ENCODE data around the gene TMEM92. TPM values are rescaled to one million over a fixed set of nuclear protein-coding genes. Genes with fewer than 3 reads are reported as not detected.

The TMEM92 gene
- total and polyA plus RNA-seq, 2 of the 13 experiments (the other 11 are each of a cell fraction or from before 2014, with no cell fraction given) = 0.07 TPM; not detected in 1

DNA sequence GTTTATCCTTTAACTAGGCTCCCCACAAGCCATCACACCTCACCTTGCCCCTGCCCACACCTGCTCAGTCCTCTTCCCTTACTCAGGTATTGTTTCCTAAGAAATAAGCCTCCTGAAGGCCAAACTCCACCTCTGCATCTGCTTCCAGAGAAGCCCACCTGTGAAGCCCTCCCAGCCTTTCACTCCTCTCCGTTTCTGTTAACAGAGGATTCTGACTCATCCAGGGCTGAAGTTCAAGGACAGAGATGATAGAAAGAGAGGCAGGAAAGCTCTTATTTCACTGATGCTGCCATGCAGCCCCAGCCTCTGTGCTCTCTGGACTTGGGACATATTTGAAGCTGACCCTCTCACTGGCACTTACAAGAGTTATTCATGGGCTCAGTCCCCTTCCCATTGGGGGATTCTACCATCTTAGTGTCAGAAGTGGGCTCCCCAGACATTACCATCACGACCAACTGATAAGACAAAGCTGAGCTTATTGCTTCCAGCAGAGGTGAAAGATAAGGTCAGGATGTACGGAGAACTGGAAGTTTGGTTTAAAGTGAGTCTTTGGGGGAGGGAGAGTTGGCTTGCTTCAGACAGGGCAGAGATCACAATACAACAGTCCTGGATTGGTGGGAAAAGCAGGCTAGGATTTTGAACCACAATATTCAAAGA is 36.3 kb downstream of the TMEM92 start (continued):
- TF ChIP-seq, protein P1, sequence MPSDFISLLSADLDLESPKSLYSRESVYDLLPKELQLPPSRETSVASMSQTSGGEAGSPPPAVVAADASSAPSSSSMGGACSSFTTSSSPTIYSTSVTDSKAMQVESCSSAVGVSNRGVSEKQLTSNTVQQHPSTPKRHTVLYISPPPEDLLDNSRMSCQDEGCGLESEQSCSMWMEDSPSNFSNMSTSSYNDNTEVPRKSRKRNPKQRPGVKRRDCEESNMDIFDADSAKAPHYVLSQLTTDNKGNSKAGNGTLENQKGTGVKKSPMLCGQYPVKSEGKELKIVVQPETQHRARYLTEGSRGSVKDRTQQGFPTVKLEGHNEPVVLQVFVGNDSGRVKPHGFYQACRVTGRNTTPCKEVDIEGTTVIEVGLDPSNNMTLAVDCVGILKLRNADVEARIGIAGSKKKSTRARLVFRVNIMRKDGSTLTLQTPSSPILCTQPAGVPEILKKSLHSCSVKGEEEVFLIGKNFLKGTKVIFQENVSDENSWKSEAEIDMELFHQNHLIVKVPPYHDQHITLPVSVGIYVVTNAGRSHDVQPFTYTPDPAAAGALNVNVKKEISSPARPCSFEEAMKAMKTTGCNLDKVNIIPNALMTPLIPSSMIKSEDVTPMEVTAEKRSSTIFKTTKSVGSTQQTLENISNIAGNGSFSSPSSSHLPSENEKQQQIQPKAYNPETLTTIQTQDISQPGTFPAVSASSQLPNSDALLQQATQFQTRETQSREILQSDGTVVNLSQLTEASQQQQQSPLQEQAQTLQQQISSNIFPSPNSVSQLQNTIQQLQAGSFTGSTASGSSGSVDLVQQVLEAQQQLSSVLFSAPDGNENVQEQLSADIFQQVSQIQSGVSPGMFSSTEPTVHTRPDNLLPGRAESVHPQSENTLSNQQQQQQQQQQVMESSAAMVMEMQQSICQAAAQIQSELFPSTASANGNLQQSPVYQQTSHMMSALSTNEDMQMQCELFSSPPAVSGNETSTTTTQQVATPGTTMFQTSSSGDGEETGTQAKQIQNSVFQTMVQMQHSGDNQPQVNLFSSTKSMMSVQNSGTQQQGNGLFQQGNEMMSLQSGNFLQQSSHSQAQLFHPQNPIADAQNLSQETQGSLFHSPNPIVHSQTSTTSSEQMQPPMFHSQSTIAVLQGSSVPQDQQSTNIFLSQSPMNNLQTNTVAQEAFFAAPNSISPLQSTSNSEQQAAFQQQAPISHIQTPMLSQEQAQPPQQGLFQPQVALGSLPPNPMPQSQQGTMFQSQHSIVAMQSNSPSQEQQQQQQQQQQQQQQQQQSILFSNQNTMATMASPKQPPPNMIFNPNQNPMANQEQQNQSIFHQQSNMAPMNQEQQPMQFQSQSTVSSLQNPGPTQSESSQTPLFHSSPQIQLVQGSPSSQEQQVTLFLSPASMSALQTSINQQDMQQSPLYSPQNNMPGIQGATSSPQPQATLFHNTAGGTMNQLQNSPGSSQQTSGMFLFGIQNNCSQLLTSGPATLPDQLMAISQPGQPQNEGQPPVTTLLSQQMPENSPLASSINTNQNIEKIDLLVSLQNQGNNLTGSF (CRISPR knock-in tag; IDR thresholded peaks at IDR 0.05) = no peak
- no peak for TF ChIP-seq MTA3 (CRISPR knock-in tag; IDR thresholded peaks at IDR 0.05)
- TF ChIP-seq ZNF616 (CRISPR knock-in tag; IDR thresholded peaks at IDR 0.05; ENCODE audit: low read depth) = no peak
- TF ChIP-seq SMARCC2 (IDR thresholded peaks at IDR 0.05) = no peak
- TF ChIP-seq, protein P2, sequence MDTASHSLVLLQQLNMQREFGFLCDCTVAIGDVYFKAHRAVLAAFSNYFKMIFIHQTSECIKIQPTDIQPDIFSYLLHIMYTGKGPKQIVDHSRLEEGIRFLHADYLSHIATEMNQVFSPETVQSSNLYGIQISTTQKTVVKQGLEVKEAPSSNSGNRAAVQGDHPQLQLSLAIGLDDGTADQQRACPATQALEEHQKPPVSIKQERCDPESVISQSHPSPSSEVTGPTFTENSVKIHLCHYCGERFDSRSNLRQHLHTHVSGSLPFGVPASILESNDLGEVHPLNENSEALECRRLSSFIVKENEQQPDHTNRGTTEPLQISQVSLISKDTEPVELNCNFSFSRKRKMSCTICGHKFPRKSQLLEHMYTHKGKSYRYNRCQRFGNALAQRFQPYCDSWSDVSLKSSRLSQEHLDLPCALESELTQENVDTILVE (CRISPR knock-in tag; IDR thresholded peaks at IDR 0.05) = no peak
- no peak for TF ChIP-seq MYNN (CRISPR knock-in tag; IDR thresholded peaks at IDR 0.05; ENCODE audit: low read depth)
- TF ChIP-seq, protein P3, sequence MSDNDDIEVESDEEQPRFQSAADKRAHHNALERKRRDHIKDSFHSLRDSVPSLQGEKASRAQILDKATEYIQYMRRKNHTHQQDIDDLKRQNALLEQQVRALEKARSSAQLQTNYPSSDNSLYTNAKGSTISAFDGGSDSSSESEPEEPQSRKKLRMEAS (IDR thresholded peaks at IDR 0.05) = no peak
- TF ChIP-seq ZNF234 (CRISPR knock-in tag; conservative IDR thresholded peaks at IDR 0.05) = no peak
- TF ChIP-seq, protein P4, sequence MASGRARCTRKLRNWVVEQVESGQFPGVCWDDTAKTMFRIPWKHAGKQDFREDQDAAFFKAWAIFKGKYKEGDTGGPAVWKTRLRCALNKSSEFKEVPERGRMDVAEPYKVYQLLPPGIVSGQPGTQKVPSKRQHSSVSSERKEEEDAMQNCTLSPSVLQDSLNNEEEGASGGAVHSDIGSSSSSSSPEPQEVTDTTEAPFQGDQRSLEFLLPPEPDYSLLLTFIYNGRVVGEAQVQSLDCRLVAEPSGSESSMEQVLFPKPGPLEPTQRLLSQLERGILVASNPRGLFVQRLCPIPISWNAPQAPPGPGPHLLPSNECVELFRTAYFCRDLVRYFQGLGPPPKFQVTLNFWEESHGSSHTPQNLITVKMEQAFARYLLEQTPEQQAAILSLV (CRISPR knock-in tag; IDR thresholded peaks at IDR 0.05; ENCODE audit: borderline replicate concordance) = no peak
- TF ChIP-seq KLF11 (CRISPR knock-in tag; IDR thresholded peaks at IDR 0.05) = no peak
- no peak; the same call in 1 of the 2 replicates for TF ChIP-seq ZSCAN31 (CRISPR knock-in tag; IDR thresholded peaks at IDR 0.05; ENCODE audit: low read depth)
- TF ChIP-seq, protein P5, sequence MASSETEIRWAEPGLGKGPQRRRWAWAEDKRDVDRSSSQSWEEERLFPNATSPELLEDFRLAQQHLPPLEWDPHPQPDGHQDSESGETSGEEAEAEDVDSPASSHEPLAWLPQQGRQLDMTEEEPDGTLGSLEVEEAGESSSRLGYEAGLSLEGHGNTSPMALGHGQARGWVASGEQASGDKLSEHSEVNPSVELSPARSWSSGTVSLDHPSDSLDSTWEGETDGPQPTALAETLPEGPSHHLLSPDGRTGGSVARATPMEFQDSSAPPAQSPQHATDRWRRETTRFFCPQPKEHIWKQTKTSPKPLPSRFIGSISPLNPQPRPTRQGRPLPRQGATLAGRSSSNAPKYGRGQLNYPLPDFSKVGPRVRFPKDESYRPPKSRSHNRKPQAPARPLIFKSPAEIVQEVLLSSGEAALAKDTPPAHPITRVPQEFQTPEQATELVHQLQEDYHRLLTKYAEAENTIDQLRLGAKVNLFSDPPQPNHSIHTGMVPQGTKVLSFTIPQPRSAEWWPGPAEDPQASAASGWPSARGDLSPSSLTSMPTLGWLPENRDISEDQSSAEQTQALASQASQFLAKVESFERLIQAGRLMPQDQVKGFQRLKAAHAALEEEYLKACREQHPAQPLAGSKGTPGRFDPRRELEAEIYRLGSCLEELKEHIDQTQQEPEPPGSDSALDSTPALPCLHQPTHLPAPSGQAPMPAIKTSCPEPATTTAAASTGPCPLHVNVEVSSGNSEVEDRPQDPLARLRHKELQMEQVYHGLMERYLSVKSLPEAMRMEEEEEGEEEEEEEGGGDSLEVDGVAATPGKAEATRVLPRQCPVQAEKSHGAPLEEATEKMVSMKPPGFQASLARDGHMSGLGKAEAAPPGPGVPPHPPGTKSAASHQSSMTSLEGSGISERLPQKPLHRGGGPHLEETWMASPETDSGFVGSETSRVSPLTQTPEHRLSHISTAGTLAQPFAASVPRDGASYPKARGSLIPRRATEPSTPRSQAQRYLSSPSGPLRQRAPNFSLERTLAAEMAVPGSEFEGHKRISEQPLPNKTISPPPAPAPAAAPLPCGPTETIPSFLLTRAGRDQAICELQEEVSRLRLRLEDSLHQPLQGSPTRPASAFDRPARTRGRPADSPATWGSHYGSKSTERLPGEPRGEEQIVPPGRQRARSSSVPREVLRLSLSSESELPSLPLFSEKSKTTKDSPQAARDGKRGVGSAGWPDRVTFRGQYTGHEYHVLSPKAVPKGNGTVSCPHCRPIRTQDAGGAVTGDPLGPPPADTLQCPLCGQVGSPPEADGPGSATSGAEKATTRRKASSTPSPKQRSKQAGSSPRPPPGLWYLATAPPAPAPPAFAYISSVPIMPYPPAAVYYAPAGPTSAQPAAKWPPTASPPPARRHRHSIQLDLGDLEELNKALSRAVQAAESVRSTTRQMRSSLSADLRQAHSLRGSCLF (CRISPR knock-in tag; IDR thresholded peaks at IDR 0.05; ENCODE audit: borderline replicate concordance) = no peak
- TF ChIP-seq, protein P6, sequence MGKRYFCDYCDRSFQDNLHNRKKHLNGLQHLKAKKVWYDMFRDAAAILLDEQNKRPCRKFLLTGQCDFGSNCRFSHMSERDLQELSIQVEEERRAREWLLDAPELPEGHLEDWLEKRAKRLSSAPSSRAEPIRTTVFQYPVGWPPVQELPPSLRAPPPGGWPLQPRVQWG (CRISPR knock-in tag; IDR thresholded peaks at IDR 0.05; ENCODE audit: borderline replicate concordance, low read depth) = no peak
- no peak for TF ChIP-seq ELF3 (CRISPR knock-in tag; IDR thresholded peaks at IDR 0.05)
- no peak for TF ChIP-seq ZNF180 (CRISPR knock-in tag; IDR thresholded peaks at IDR 0.05; ENCODE audit: borderline replicate concordance, low read depth)
- no peak for TF ChIP-seq HDAC6 (IDR thresholded peaks at IDR 0.05; ENCODE audit: low read depth, low read length)
- TF ChIP-seq ZNF451 (CRISPR knock-in tag; IDR thresholded peaks at IDR 0.05) = no peak
